Panc1 (cell line): ENCODE measurements around the gene FARP2. TPM values are rescaled to one million over a fixed set of nuclear protein-coding genes. Genes with fewer than 3 reads are reported as not detected.

Experiments
- ATAC-seq: fragments of 200-7000 bp; cut with Tn5 transposase; 2 replicates; pipeline ENCODE4 v1.9.1; 2020; ENCODE audit warnings: mild to moderate bottlenecking, moderate library complexity
- BruUV-seq: library from RNA; stranded (reverse); fragments of 400-500 nt; replicated peaks from 2 replicates; lab custom pipeline; 2021; lab: Mats Ljungman, UMichigan
- CTCF ChIA-PET: fragments of 300-600 bp; sonication (Branson Sonifier 250); formaldehyde crosslinking; loops from one replicate; lab custom pipeline; 2022; ENCODE audit warnings: antibody characterized with exemption; lab: Charles Lee
- POLR2A ChIA-PET: fragments of 300-600 bp; sonication (Branson Sonifier 250); formaldehyde crosslinking; loops from one replicate; lab custom pipeline; 2022; ENCODE audit warnings: antibody characterized with exemption; lab: Charles Lee
- DNase-seq: peaks from one replicate; pipeline ENCODE4 v3.0.0-alpha.2; 2010; ENCODE audit warnings: low read depth, low spot score
- H3K27ac ChIP-seq: 2 replicates; pipeline ENCODE4 v1.5.1; 2011; ENCODE audit warnings: mild to moderate bottlenecking, low read length, inconsistent platforms
- H3K27me3 ChIP-seq: fragments of 200-500 bp; sonication (Bioruptor generic); 2 replicates; pipeline ENCODE4 v1.6.0; 2014; ENCODE audit warnings: low read length, inconsistent platforms; ENCODE audit not compliant: control insufficient read depth, insufficient read depth
- H3K36me3 ChIP-seq: fragments of 200-500 bp; sonication (Bioruptor generic); 2 replicates; pipeline ENCODE4 v1.5.1; 2014; ENCODE audit warnings: inconsistent platforms, mild to moderate bottlenecking, low read length, moderate library complexity; ENCODE audit not compliant: control insufficient read depth, insufficient read depth
- H3K4me1 ChIP-seq: 2 replicates; pipeline ENCODE4 v1.5.1; 2011; ENCODE audit warnings: inconsistent platforms, mild to moderate bottlenecking, low read length, moderate library complexity; ENCODE audit not compliant: control insufficient read depth, insufficient read depth
- H3K4me3 ChIP-seq, 2 experiments: 2 replicates each; pipeline ENCODE4 v1.5.1; 2011 to 2012; ENCODE audit warnings: low read depth in 2 of 2, low read length in 2 of 2, mild to moderate bottlenecking in 2 of 2, inconsistent platforms in 1 of 2, moderate library complexity in 1 of 2
- H3K9me3 ChIP-seq: fragments of 200-500 bp; sonication (Bioruptor generic); 2 replicates; pipeline ENCODE4 v1.5.1; 2014; ENCODE audit warnings: low read depth, mild to moderate bottlenecking, inconsistent platforms, low read length, moderate library complexity; ENCODE audit not compliant: control insufficient read depth, insufficient read depth
- CTCF ChIP-seq: fragments of 450-650 bp; IDR thresholded peaks from 2 replicates; pipeline ENCODE4 v1.5.1; 2017; ENCODE audit warnings: mild to moderate bottlenecking
- POLR2AphosphoS5 ChIP-seq: IDR thresholded peaks from 2 replicates; pipeline ENCODE4 v1.6.1; 2012; ENCODE audit warnings: mild to moderate bottlenecking, low read depth, low read length, moderate library complexity
- SIN3A ChIP-seq: IDR thresholded peaks from 2 replicates; pipeline ENCODE4 v1.6.1; 2012; ENCODE audit warnings: low read depth, mild to moderate bottlenecking, low read length, moderate library complexity, borderline replicate concordance; ENCODE audit not compliant: insufficient read depth
- TCF7L2 ChIP-seq: IDR thresholded peaks from 2 replicates; pipeline ENCODE4 v1.6.1; 2011; ENCODE audit warnings: mild to moderate bottlenecking, low read depth, low read length, inconsistent platforms
- in situ Hi-C: cut with HindIII; loops from 2 replicates; pipeline ENCODE4 v1.10.0; 2016; ENCODE audit warnings: low sequenced_read_pairs, low pct_unique_long_range_greater_than_20kb
- intact Hi-C: fragments of 100-400 bp; cut with micrococcal nuclease; formaldehyde crosslinking; loops from one replicate; pipeline ENCODE4 v1.10.0; 2022; ENCODE audit not compliant: unreplicated experiment
- total RNA-seq: library from RNA; stranded (reverse); gene quantifications from one replicate; pipeline ENCODE4 v1.2.1, GENCODE V29; 2021; ENCODE audit not compliant: unreplicated experiment
- TF ChIP-seq, protein P1 (sequence below), 2 experiments: IDR thresholded peaks; 2 replicates each; pipeline ENCODE4 v1.6.1; 2011 to 2012; ENCODE audit warnings: low read depth in 2 of 2, control low read depth in 1 of 2, low read length in 1 of 2, mild to moderate bottlenecking in 1 of 2, moderate library complexity in 1 of 2; ENCODE audit not compliant: insufficient read depth in 1 of 2

FARP2 gene
- total RNA-seq, 1 experiment from 2014 or later: 80.3 TPM

DNA sequence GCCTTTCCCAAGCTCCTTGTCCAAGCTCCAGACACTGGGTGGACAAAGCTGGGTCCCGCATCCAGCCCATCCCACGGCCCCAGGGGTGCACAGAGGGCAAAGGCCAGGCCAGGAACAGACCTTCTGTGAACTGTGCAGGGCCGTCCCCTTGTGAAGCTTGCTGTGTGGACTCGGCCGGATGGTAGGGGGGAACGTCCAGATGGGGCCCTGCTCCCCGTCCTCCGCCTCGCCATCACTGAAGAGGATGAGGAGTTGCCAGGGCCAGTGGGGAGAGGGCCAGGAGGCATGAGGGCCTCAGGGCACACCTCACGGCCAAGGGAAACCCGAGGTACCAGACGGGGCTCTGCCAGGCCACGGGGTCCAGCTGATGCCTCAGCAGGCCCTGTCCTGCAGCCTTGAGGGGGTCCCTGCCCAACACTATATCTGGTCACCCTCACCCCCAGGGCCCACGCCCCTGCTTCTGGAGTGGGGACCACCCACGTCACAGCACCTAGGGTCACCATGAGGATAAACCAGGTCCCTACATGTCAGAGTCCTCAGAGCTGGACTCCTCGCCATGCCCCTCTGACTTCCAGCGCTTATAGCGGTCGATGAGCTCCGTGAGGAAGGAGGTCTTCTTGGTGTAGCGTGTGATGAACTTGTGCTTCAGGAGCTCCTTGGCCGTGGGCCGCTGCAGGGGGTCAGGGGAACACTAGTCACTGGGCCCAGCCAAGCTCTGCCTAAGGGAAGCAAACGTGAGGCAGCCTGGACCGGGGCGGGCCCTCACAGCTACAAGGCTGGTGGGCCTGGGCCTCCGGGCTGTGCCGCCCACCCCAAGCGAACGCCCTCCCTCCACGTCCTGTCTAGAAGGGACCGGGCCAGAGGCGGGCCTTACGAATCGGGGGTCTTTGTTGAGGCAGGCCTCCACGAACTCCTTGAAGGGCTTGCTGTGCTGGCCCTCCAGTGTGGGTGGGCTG is 142.3 kb downstream of the FARP2 start:
- BruUV-seq: no TSS peak
- no peak for TF ChIP-seq SIN3A
- TF ChIP-seq POLR2AphosphoS5: no peak
- TF ChIP-seq TCF7L2: no peak
- no peak for TF ChIP-seq CTCF
- TF ChIP-seq, protein P1, sequence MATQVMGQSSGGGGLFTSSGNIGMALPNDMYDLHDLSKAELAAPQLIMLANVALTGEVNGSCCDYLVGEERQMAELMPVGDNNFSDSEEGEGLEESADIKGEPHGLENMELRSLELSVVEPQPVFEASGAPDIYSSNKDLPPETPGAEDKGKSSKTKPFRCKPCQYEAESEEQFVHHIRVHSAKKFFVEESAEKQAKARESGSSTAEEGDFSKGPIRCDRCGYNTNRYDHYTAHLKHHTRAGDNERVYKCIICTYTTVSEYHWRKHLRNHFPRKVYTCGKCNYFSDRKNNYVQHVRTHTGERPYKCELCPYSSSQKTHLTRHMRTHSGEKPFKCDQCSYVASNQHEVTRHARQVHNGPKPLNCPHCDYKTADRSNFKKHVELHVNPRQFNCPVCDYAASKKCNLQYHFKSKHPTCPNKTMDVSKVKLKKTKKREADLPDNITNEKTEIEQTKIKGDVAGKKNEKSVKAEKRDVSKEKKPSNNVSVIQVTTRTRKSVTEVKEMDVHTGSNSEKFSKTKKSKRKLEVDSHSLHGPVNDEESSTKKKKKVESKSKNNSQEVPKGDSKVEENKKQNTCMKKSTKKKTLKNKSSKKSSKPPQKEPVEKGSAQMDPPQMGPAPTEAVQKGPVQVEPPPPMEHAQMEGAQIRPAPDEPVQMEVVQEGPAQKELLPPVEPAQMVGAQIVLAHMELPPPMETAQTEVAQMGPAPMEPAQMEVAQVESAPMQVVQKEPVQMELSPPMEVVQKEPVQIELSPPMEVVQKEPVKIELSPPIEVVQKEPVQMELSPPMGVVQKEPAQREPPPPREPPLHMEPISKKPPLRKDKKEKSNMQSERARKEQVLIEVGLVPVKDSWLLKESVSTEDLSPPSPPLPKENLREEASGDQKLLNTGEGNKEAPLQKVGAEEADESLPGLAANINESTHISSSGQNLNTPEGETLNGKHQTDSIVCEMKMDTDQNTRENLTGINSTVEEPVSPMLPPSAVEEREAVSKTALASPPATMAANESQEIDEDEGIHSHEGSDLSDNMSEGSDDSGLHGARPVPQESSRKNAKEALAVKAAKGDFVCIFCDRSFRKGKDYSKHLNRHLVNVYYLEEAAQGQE (IDR thresholded peaks at IDR 0.05; ENCODE audit: insufficient read depth in 1 of 2, low read depth in 2 of 2, low read length in 1 of 2): no peak
- Histone ChIP-seq H3K27me3 (no peaks in the 10 kb centered on the region), H3K9me3 (no peaks in the 10 kb centered on the region), H3K4me3 (no peak overlapping the region), H3K36me3 (no peaks in the 10 kb centered on the region), H3K4me1 (no peaks in the 10 kb centered on the region), H3K27ac (no peak overlapping the region)
- POLR2A ChIA-PET: no interaction called here
- DNase-seq (no peak), ATAC-seq (no peak)
- intact Hi-C loops: no loop called here
- in situ Hi-C loops: no loop called here
- CTCF ChIA-PET: no interaction called here

DNA sequence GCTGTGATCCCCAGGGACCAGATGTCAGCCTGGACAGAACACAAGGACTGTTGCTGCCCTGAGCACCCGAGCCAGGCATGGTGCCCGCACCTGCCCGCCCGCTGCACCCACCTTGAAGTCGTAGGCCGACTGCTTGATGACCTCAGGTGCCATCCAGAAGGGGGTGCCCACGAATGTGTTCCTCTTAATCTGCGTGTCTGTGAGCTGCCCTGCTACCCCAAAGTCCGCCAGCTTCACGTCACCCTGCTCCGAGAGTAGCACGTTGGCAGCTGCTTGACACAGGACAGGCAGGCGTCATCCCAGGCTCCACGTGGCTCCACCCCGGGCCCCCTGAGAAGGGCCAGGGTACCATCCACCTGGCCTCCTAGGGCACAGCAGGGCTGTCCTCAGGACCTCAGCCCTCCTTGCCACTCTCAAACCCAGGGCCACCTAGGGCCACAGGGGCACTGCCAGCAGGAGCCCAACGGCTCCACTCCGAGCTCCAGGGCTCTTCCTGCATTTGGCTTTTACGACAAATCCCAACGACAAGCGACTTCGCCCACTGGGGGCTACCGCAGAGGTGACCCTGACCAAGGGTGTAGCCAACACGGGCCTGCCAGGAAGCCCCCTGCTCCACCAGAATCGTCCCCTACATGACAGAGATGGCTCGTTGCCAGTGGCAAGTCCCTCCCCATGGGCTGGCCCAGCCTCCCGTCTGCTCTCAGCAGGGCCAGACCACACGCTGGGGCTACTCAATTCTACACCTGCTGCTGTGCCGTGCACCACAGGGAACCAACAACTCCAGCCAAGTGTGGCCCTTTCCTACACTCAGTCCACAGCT is 143.3 kb downstream of the FARP2 start:
- POLR2A ChIA-PET: no interaction called here
- Histone ChIP-seq H3K27me3 (no peaks in the 10 kb centered on the region), H3K4me3 (no peak overlapping the region), H3K9me3 (no peaks in the 10 kb centered on the region), H3K4me1 (peaks cover 3% of the 10 kb centered on the region; the same call in 1 of the 2 replicates), H3K36me3 (no peaks in the 10 kb centered on the region), H3K27ac (peak overlapping the region; percentile 17; the same call in 1 of the 2 replicates)
- DNase-seq (no peak), ATAC-seq (0 out of 2 replicates have a peak, but pooled peaks have one; percentile 10)
- CTCF ChIA-PET: no interaction called here
- TSS peak; percentile 40 for BruUV-seq
- in situ Hi-C loops: no loop called here
- intact Hi-C loops: no loop called here
- TF ChIP-seq CTCF: no peak
